K562 (cell line): Measurements from ENCODE around the gene ACP1. TPM values are rescaled to one million over a fixed set of nuclear protein-coding genes. Genes with fewer than 3 reads are reported as not detected.

Source experiments
- ATAC-seq: fragments of 200-7000 bp; cut with Tn5 transposase; 3 replicates; pipeline ENCODE4 v1.9.1; 2020; ENCODE audit warnings: moderate library complexity
- BruUV-seq: library from RNA; stranded (reverse); fragments of 400-500 nt; replicated peaks from 2 replicates; lab custom pipeline; 2021; lab: Mats Ljungman, UMichigan
- CTCF ChIA-PET: fragments of 300-600 bp; formaldehyde crosslinking; extraction: SDS; loops from one replicate; lab custom pipeline; 2021; ENCODE audit warnings: low intra/inter-chr PET ratio; lab: Yijun Ruan, JAX
- POLR2A ChIA-PET: fragments of 300-600, 350-650 bp; sonication (Branson Sonifier 250); formaldehyde crosslinking; extraction: SDS; loops from one replicate; lab custom pipeline; 2021; ENCODE audit warnings: antibody characterized with exemption, inconsistent platforms; lab: Yijun Ruan, JAX
- DNase-seq, 4 experiments: peaks; one replicate each; pipeline versions ENCODE4 v3.0.0 to v3.0.0-alpha.2; 2011 to 2018; ENCODE audit warnings: low spot score in 3 of 4, mixed read lengths in 3 of 4; ENCODE audit errors: extremely low read depth in 1 of 4
- FAIRE-seq: peaks from 2 replicates; lab custom pipeline; 2011; peaks lifted over from hg19 to GRCh38; lab: Jason Lieb, UNC
- H2AFZ ChIP-seq: 2 replicates; pipeline ENCODE4 v1.6.0; 2011; ENCODE audit warnings: low read depth, low read length, control low read depth, inconsistent platforms
- H3K27ac ChIP-seq: fragments of 200-600 bp; 3 replicates; pipeline ENCODE4 v1.8.0; 2011; ENCODE audit warnings: low read depth, mild to moderate bottlenecking, control low read depth, inconsistent platforms, low read length, moderate library complexity, mixed read lengths; ENCODE audit errors: extremely low read depth
- H3K27me3 ChIP-seq, 2 experiments: fragments of 300-600 bp in 1 of 2; 2 replicates in 1 of 2; 3 replicates in 1 of 2; pipeline versions ENCODE4 v1.6.0 to v1.8.0; 2011; ENCODE audit warnings: inconsistent platforms in 2 of 2, low read length in 2 of 2, mild to moderate bottlenecking in 1 of 2, mixed read lengths in 1 of 2, moderate library complexity in 1 of 2; ENCODE audit not compliant: control insufficient read depth in 2 of 2, insufficient read depth in 2 of 2
- H3K36me3 ChIP-seq: fragments of 300-600 bp; 3 replicates; pipeline ENCODE4 v1.8.0; 2011; ENCODE audit warnings: mild to moderate bottlenecking, low read length, inconsistent platforms; ENCODE audit not compliant: control insufficient read depth, insufficient read depth
- H3K4me1 ChIP-seq, 2 experiments: fragments of 200-600 bp in 1 of 2; replicated peaks in 1 of 2; 2 replicates in 1 of 2; 3 replicates in 1 of 2; pipeline versions ENCODE4 v1.5.1 to v1.8.0; 2011; ENCODE audit warnings: inconsistent platforms in 2 of 2, low read length in 2 of 2, mild to moderate bottlenecking in 1 of 2, mixed read lengths in 1 of 2, moderate library complexity in 1 of 2; ENCODE audit not compliant: control insufficient read depth in 2 of 2, insufficient read depth in 2 of 2
- H3K4me2 ChIP-seq: 2 replicates; pipeline ENCODE4 v1.6.1; 2011; ENCODE audit warnings: low read length, control low read depth, inconsistent platforms, mixed read lengths; ENCODE audit not compliant: insufficient read depth
- H3K4me3 ChIP-seq: fragments of 200-600 bp; sonication (generic), shearing (Covaris generic); 2 replicates; pipeline ENCODE4 v1.5.1; 2016; ENCODE audit warnings: control low read depth, inconsistent platforms
- H3K79me2 ChIP-seq: fragments of 200-600 bp; 3 replicates; pipeline ENCODE4 v1.8.0; 2011; ENCODE audit warnings: low read length, inconsistent platforms; ENCODE audit not compliant: control insufficient read depth, insufficient read depth
- H3K9ac ChIP-seq, 2 experiments: 2 replicates each; pipeline versions ENCODE4 v1.6.0 to v1.6.1; 2011; ENCODE audit warnings: low read depth in 2 of 2, low read length in 2 of 2, control low read depth in 1 of 2, inconsistent platforms in 1 of 2, mild to moderate bottlenecking in 1 of 2, mixed read lengths in 1 of 2; ENCODE audit not compliant: insufficient read depth in 1 of 2
- H3K9me1 ChIP-seq: one replicate; pipeline ENCODE4 v1.6.0; 2011; ENCODE audit warnings: inconsistent platforms, mild to moderate bottlenecking, low read length, moderate library complexity; ENCODE audit not compliant: control insufficient read depth, insufficient read depth
- H3K9me3 ChIP-seq: replicated peaks from 2 replicates; pipeline ENCODE4 v1.5.1; 2011; ENCODE audit warnings: low read depth, low read length, inconsistent platforms; ENCODE audit not compliant: control insufficient read depth, insufficient read depth
- H4K20me1 ChIP-seq: replicated peaks from 2 replicates; pipeline ENCODE4 v1.6.1; 2011; ENCODE audit warnings: low read length, inconsistent platforms, mixed read lengths; ENCODE audit not compliant: control insufficient read depth, insufficient read depth
- GTF2E2 ChIP-seq: fragments of 200-800 bp; sonication (Bioruptor generic); IDR thresholded peaks from 2 replicates; pipeline ENCODE4 v1.6.1; 2016; ENCODE audit warnings: missing genetic modification characterization, missing compliant biosample characterization
- HDAC3 ChIP-seq: fragments of 450-650 bp; IDR thresholded peaks from 2 replicates; pipeline ENCODE4 v1.6.1; 2018; ENCODE audit warnings: borderline replicate concordance, mild to moderate bottlenecking, moderate library complexity; ENCODE audit not compliant: partially characterized antibody
- HMG20A ChIP-seq: fragments of 450-650 bp; formaldehyde crosslinking; conservative IDR thresholded peaks from 2 replicates; pipeline ENCODE4 v1.4.0; 2020; ENCODE audit warnings: mild to moderate bottlenecking, mixed read lengths
- KDM1A ChIP-seq, 2 experiments: fragments of 450-650 bp; IDR thresholded peaks; 2 replicates each; pipeline ENCODE4 v1.6.1; 2016; ENCODE audit warnings: mild to moderate bottlenecking in 2 of 2
- MCM2 ChIP-seq: fragments of 450-650 bp; IDR thresholded peaks from 2 replicates; pipeline ENCODE4 v1.6.1; 2017; ENCODE audit warnings: low read depth, mild to moderate bottlenecking
- POU5F1 ChIP-seq: fragments of 150-350 bp; IDR thresholded peaks from 2 replicates; pipeline ENCODE4 v1.6.1; 2014; ENCODE audit warnings: borderline replicate concordance, low read length, low read depth, mild to moderate bottlenecking; ENCODE audit not compliant: partially characterized antibody
- TRIM25 ChIP-seq: fragments of 450-650 bp; IDR thresholded peaks from 2 replicates; pipeline ENCODE4 v1.7.0; 2016; ENCODE audit warnings: borderline replicate concordance
- ZNF274 ChIP-seq: IDR thresholded peaks from 2 replicates; pipeline ENCODE4 v1.6.1; 2011; ENCODE audit warnings: low read depth, mild to moderate bottlenecking, low read length, moderate library complexity, borderline replicate concordance
- WGBS: fragments of 100-300 bp; shearing (Covaris generic); methylation state at CpG from one replicate; pipeline ENCODE4 v1.1.6; 2016; ENCODE audit warnings: low coverage, mixed read lengths; ENCODE audit not compliant: insufficient coverage; ENCODE audit errors: missing lambda C conversion rate; 5-methylcytosine and 5-hydroxymethylcytosine counted together
- in situ Hi-C: fragments of 300-500 bp; cut with MboI; formaldehyde crosslinking; loops from 4 replicates; pipeline ENCODE4 v1.15.0; 2018; ENCODE audit warnings: inconsistent platforms, mixed read lengths
- intact Hi-C: fragments of 100-400 bp; cut with micrococcal nuclease; formaldehyde crosslinking; loops from 2 replicates; pipeline ENCODE4 v1.14.2; 2022
- polyA plus RNA-seq, 8 experiments: library from polyadenylated mRNA; depleted of rRNA in 4 of 8; stranded (reverse) in 5 of 8; unstranded in 3 of 8; fragments of >200 nt; fragmentation: Nextera tagmentation in 2 of 8; fragmentation: Illumina TruSeq in 1 of 8; extraction: Ambion mirVana in 2 of 8; extraction: Trizol in 1 of 8; gene quantifications; 2 replicates each; pipeline versions ENCODE4 v1.2.1 to v1.2.3, GENCODE V29; 2011 to 2014; ENCODE audit warnings: inconsistent platforms in 1 of 8, missing spikeins in 1 of 8
- total RNA-seq, 7 experiments: library from RNA; depleted of rRNA in 6 of 7; stranded (reverse); fragments of >200 nt in 6 of 7; fragmentation: Illumina TruSeq in 2 of 7; extraction: Trizol in 2 of 7; gene quantifications; 2 replicates each; pipeline versions ENCODE4 v1.2.1 to v1.2.3, GENCODE V29; 2011 to 2021; ENCODE audit warnings: low replicate concordance in 1 of 7
- TF ChIP-seq, protein P1 (sequence below): fragments of 250-450 bp; sonication (Bioruptor Pico); IDR thresholded peaks from 2 replicates; pipeline ENCODE4 v1.6.1; 2021; ENCODE audit warnings: mild to moderate bottlenecking

Gene ACP1
- total and polyA plus RNA-seq, 9 of the 15 experiments (the other 6 are each of a cell fraction or from before 2014, with no cell fraction given), result 139 to 493 (median 189) TPM

- 21% methylated on average over 9 of the region's 9 CpGs for WGBS
Measured at GRCh38 chr2:231521-232185, 33.1 kb upstream of the ACP1 start.

More at GRCh38 chr2:231521-232185, 33.1 kb upstream of the ACP1 start:
- H4K20me1 ChIP-seq, result no peaks in the 10 kb centered on the region
- ChIA-PET POLR2A (no interaction called here), CTCF (no interaction called here)
- no peaks in the 10 kb centered on the region for H3K9me3 ChIP-seq
- no peaks in the 10 kb centered on the region for H3K79me2 ChIP-seq
- H2AFZ ChIP-seq, result no peak overlapping the region
- H3K27ac ChIP-seq, result no peak overlapping the region
- no peak for FAIRE-seq
- in situ Hi-C loops (no loop called here), intact Hi-C loops (no loop called here)
- H3K4me3 ChIP-seq, result no peak overlapping the region
- H3K4me1 ChIP-seq, result no peaks in the 10 kb centered on the region; a peak in 1 of 5 replicates
- H3K27me3 ChIP-seq, result no peaks in the 10 kb centered on the region; a peak in 1 of 5 replicates
- H3K9me1 ChIP-seq, result no peaks in the 10 kb centered on the region
- no peak for ATAC-seq
- H3K9ac ChIP-seq, result no peak overlapping the region
- BruUV-seq, result no TSS peak
- DNase-seq, result no peak
- H3K4me2 ChIP-seq, result no peak overlapping the region
- TF ChIP-seq MCM2 (no peak), TRIM25 (no peak), GTF2E2 (tag) (no peak), POU5F1 (no peak), ZNF274 (no peak), KDM1A (IDR thresholded peaks at IDR 0.05) (no peak), HDAC3 (no peak), HMG20A (CRISPR knock-in tag) (no peak)
- TF ChIP-seq, protein P1, sequence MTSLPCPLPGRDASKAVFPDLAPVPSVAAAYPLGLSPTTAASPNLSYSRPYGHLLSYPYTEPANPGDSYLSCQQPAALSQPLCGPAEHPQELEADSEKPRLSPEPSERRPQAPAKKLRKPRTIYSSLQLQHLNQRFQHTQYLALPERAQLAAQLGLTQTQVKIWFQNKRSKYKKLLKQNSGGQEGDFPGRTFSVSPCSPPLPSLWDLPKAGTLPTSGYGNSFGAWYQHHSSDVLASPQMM (CRISPR knock-in tag), result no peak
- no peaks in the 10 kb centered on the region for H3K36me3 ChIP-seq
